GM21619 (cell line): ENCODE data around the gene RC3H1.

Source experiments
- ATAC-seq: cut with Tn5 transposase; IDR thresholded peaks from one replicate; pipeline ENCODE4 v1.9.1; 2021; ENCODE audit not compliant: unreplicated experiment

RC3H1 gene

GRCh38 chr1:173886746-173887611 is 135.2 kb downstream of the RC3H1 start:
- no peak for ATAC-seq

GRCh38 chr1:173884701-173885100 is 137.5 kb downstream of the RC3H1 start:
- ATAC-seq: no peak
